GM20000 (cell line): ENCODE results near the gene ACSS2.
"Not testable (repeated sequence)": the region's sequence is repeated elsewhere in the genome, so short reads cannot be mapped to it uniquely, and the experiment has no call there.

ENCODE experiments used
- DNase-seq: peaks from one replicate; pipeline ENCODE4 v3.0.0; 2012; ENCODE audit warnings: low spot score
- CTCF ChIP-seq: IDR thresholded peaks from 2 replicates; pipeline ENCODE4 v1.5.1; 2012; ENCODE audit warnings: mild to moderate bottlenecking, control low read depth; ENCODE audit errors: extremely low read depth, missing control alignments

The ACSS2 gene

GRCh38 chr20:34896086-34896621 is 19.7 kb downstream of the ACSS2 start:
- no peak for DNase-seq
- TF ChIP-seq CTCF = no peak

- not testable (repeated sequence) for DNase-seq
Measured at GRCh38 chr20:34898129-34898528, 21.7 kb downstream of the ACSS2 start.

DNA sequence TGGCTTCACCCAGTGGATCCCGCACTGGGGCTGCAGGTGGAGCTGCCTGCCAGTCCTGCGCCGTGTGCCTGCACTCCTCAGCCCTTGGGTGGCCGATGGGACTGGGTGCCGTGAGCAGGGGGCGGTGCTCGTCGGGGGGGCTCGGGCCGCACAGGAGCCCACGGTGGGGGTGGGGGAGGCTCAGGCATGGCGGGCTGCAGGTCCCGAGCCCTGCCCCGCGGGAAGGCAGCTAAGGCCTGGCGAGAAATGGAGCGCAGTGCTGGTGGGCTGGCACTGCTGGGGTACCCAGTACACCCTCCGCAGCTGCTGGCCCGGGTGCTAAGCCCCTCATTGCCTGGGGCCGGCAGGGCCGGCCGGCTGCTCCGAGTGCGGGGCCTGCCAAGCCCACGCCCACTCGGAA is 22.3 kb downstream of the ACSS2 start:
- not testable (repeated sequence) for DNase-seq

DNA sequence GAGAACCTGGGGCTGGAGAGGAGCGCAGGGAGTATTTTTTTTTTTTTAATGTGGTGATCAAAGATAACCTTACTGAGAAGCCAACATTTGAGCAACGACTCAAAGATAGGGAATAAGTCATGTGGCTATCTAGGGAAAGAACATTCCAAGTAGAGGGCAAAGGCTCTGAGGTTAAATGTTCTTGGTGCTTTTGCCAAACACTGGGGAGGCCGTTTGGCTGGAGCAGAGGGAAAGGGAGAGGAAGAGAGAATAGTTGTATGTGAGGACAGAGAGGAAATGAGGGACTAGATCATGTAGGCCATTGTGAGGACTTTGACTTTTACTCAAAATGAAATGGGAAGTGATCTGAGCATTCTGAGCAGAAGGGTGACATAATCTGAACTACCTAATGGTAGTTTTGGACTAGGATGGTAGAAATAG is 27.8 kb downstream of the ACSS2 start:
- DNase-seq = peak; percentile 68
- no peak for TF ChIP-seq CTCF

DNA sequence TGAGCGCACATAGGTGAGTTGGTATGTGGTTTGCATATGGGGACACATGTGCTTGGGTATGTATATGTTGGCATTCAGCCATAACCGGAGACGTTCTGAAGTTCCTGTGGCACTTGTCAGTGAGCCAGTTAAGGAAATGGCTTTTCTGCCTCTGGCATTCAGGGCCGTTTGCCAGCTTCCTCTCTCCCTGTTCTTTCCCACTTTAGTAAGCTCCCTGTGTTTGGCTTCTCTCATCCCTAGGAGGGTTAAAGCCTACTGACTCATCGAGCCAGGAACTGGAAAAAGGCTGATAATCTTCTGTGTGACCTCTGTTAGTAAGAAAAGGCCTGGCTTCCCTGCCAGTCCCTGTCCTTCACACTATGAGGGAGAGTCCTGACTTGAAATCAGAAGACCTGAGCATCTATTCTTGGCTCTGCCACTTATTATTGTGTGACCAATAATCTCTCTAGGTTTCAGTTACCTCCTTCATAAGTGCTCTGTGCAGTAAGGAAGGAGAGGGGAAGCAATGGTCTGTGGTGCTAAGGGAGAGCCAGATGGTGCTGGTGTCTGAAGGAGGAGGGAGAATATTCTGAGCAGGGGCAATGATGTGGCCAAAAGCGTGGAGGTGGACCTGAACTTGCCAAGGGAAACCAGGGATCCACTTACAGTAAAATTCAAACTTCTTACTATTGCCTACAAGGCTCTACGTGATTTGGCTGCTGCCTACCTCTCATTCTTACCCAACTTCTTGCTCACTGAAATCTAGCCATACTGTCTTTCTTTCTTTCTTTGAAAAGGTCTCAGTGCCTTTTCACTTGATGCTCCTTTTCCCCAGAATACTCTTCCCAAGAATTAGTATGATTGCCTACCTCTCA is 31.4 kb downstream of the ACSS2 start:
- TF ChIP-seq CTCF = no peak
- DNase-seq = no peak

DNA sequence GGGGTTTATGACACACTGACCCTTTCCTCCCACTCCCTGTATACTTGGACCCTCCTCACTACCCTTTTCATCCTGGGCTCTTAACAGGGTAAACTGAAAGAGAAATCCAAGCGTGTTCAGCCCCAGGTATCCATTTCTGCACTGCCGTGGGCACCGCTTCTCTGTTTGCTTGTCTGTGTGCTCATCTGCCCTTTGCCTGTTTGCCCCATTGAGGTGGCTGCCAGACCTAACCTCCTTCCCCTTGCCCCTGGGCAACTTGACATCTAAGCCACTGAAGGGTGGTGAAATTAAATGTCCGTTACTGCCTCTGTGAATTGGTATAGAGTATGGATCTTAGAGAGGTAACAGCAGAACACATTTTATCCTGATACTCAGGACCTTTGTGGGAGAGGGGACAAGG is 38.7 kb downstream of the ACSS2 start:
- no peak for DNase-seq
- TF ChIP-seq CTCF = no peak

GRCh38 chr20:34915749-34916455 is 39.5 kb downstream of the ACSS2 start:
- TF ChIP-seq CTCF = no peak
- no peak for DNase-seq

DNA sequence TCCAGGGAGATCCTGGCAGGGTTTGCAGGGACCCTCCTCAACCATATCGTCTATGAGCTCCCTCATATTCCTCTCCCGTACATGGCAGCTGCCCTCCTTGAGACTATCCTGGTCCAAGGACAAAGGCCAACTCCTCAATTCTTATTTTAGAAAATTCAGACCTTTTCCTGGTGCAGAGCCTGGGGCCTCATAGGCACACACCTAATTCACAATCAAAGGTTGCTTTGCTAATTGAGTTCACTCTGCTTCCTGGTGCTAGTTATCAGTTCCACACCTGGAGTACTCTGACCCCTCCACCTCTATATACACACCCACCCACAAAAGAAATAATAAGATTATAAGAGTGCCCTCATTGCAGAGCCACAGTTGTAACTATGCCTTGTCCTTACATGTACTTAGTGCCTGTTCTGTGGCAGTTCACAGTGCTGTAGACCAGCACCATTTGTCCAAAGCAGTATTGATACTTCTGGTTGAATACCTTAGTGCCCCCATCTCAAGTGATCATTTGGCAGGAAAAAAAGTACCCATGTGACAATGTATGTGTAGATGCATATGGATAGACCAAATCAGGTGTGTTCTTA is 40.5 kb downstream of the ACSS2 start:
- no peak for TF ChIP-seq CTCF
- no peak for DNase-seq
